ENCODE results near the gene COL11A2.
A peak's percentile ranks its signal among the peaks of the same experiment; 100 is the strongest.
"Not testable (repeated sequence)": the region's sequence is repeated elsewhere in the genome, so short reads cannot be mapped to it uniquely, and the experiment has no call there.

The COL11A2 gene

DNA sequence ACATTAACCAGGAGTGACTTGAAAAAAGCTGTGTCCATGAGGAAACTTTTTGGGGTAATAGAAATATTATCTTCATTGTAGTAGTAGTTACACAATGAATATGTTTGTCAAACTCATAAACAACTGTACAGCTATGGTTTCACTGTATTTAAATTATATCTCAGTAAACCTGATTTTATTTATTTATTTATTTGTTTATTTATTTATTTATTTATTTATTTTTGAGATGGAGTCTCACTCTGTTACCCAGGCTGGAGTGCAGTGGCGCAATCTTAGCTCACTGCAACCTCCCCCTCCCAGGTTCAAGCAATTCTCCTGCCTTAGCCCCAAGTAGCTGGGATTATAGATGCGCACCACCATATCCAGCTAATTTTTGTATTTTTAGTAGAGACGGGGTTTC is 41.7 kb downstream of the COL11A2 start:
- not testable (repeated sequence) for DNase-seq

GRCh38 chr6:33147807-33148666 is 44.2 kb downstream of the COL11A2 start:
- no peak for DNase-seq

GRCh38 chr6:33144373-33144772 is 47.9 kb downstream of the COL11A2 start:
- DNase-seq: no peak

- no peak for DNase-seq
These were observed 49.0 kb downstream of the COL11A2 start for GRCh38 chr6:33143113-33143770.

DNA sequence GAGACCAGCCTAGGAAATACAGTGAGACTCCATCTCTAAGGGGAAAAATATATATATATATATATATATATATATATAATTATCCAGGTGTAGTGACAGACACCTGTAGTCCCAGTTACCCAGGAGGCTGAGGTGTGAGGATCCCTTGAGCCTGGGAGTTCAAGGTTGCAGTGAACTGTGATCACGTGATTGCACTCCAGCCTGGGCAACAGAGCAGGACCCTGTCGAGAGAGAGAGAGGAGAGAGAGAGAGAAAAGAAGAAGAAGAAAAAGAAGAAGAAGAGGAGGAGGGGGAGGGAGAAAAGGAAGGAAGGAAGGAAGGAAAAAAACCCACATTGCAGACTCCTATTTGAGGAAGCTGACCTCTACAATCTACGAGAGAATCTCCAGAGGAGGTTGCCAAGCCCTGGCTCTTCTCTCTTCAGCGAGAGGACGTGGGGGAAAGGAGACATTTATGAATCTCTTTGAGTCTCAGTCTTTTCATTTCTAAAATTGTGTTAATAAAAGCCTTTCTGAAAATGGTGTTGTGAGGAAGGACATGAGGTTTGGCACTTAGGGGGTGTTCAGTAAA is 49.7 kb downstream of the COL11A2 start:
- DNase-seq: no peak

DNA sequence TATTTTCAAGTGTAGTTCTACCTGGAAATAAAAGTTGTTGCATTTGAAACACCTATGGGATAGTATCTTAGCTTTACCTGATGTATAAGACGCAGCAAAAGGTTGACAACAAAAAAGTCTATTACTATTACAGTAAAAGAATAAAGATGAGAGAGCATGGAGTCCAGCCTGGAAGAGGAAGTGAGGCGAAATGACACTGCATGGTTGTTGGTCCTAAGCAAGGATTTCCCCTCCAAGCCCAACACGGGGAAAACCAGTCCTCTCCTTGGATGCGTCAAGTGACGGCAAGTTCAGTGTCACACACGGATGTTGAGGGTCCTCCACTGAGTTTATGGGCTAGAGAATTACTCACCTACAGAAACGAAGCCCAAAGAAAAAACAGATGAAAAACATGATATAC is 51.7 kb downstream of the COL11A2 start:
- no peak for DNase-seq

DNA sequence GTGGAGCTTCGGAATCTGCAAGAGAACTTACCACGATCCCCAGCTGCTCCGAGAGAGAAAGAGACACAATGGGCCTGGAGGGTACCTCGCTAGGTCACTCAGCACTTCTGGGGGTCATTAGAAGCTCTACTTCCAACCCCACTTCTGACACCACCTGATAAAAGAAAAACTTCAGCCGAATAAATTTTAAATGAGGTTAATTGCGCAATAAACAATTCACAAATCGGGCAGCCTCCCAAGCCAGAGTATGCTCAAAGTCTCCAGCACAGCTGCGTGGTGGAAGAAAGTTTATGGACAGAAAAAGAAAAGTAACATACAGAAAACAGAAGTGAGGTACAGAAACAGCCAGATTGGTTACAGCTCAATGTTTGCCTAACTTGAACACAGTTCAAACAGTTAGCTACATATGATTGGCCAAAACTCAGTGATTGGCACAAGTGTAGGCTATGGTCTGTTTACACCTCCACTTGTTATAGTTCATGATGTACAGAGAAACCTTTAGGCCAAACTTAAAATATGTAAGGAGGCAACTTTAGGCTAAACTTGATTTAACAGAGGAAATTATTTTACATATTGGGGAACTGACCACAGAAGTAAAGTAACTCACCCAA is 52.6 kb downstream of the COL11A2 start:
- no peak for DNase-seq

DNA sequence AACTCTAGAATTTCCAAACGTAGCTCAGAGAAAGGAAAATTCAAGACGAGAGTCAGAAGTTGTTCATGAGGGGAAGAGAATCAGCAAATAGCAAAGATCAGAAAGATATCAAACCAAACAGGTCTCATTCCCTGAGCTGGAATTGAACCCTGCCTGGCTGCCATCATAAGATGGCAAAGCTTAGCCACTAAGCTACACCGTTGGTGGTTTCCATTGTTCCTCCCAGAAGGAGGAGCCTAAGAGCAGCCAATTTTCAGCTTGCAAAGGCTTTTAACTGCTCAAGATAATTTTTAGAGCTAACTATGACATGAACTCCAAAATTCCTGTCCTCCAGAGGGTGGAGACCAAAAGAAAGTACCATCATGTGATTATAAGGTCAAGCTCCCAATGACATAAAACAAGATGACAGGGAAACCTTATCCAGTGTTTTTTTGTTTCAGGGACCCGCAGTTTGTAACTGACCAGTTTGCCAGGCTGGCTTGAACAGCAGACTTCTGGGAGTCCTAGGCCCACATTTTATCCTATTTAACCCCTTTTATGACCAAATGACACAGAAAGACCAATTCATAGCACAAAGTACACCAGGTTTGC is 55.9 kb downstream of the COL11A2 start:
- no peak for DNase-seq

GRCh38 chr6:33132081-33132524 is 60.2 kb downstream of the COL11A2 start:
- no peak for DNase-seq

- no peak for DNase-seq
These were observed 63.9 kb downstream of the COL11A2 start for GRCh38 chr6:33128318-33128717.

DNA sequence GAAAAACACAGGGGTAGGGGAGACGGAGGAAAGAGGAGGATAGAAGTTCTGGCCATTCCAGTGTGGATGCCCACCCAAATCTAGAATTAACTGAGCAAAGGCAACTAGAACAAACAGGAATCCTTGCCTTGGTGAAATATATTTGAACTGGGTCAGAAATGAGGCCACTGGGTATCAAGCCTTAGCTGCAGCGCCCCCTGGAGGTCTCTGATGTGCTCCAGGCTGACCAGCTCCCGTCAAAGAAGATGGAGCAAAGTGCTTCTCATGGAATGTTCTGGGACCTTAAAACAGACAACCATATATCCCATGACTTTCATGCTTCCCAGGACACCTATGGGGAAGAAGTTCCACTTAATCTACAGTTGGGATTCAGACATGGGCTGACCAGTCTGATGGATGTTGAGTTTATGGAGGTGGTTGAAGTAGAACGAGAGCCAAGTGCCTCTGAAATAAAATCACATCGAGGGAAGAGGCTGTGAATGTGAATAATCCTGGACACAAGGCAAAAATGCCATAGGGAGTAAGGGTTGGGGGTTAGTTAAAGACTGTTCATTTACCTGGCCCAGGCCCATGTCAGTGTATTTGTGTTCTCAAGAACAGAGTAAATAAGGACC is 66.1 kb downstream of the COL11A2 start:
- no peak for DNase-seq

GRCh38 chr6:33124947-33125346 is 67.3 kb downstream of the COL11A2 start:
- no peak for DNase-seq

GRCh38 chr6:33124525-33124901 is 67.8 kb downstream of the COL11A2 start:
- no peak for DNase-seq

- no peak for DNase-seq
These were observed 68.3 kb downstream of the COL11A2 start for GRCh38 chr6:33123732-33124524.

- DNase-seq: no peak
These were observed 69.1 kb downstream of the COL11A2 start for GRCh38 chr6:33123181-33123580.

GRCh38 chr6:33120001-33120400 is 72.3 kb downstream of the COL11A2 start:
- no peak for DNase-seq

- DNase-seq: peak; percentile 4
These were observed 73.6 kb downstream of the COL11A2 start for GRCh38 chr6:33118525-33119123.

DNA sequence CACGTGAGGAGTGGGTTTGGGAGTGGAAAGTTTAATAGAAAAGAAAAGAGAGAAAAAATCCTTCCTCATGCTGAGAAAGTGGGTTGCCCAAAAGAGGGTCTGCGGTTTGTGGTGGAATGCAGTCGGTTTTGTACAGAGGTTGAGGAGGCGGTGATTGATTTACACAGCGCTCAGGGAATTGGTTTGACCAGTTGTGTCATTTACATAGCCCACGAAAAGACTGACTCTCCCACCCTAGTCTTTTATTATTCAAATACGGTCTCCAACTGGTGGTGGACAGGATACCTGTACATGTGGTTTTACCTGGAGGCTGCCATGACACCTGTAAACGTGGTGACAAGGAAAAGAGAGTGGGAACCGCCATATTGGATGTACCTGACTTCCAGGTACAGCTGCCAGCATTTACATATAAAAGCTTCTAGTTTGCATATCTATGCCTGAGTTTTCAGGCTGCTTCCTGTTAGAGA is 74.4 kb downstream of the COL11A2 start:
- no peak for DNase-seq

GRCh38 chr6:33116841-33117711 is 75.2 kb downstream of the COL11A2 start:
- DNase-seq: no peak

DNA sequence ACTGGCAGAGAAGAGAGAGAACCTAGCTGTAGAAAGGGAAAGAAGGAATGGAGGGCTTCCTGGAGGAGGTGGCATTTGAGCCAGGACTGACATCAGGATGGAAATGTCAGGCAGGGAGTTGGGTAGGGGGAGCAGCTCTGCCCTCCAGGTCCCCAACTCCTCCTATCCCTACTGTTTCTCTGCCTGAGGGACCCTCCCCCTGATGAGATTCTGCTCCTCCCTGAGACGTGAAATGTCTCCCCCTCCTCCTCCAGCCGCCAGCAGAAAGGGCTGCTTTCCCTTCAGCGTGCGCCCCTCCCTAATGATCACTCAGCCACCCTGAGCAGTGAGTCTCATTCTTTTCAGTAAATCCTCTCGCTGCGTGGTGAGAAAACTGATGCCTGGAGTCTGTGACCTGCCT is 75.8 kb downstream of the COL11A2 start:
- DNase-seq: no peak

Data from NCI-H2107 (cell line).